Activated naive CD8-positive, alpha-beta T cell treated with anti-CD3 and anti-CD28 coated beads for 36 hours (primary cell): ENCODE data around the gene PTAR1. TPM values are rescaled to one million over a fixed set of nuclear protein-coding genes. Genes with fewer than 3 reads are reported as not detected.
A peak's percentile ranks its signal among the peaks of the same experiment; 100 is the strongest.
"Not testable (repeated sequence)": the region's sequence is repeated elsewhere in the genome, so short reads cannot be mapped to it uniquely, and the experiment has no call there.

Experiments
- DNase-seq: peaks from one replicate; pipeline ENCODE4 v3.0.0; 2021
- H3K27ac Mint-ChIP-seq: one replicate; pipeline ENCODE4 v1.8.0; 2022; ENCODE audit warnings: mild to moderate bottlenecking, moderate library complexity, mixed read lengths
- H3K27me3 Mint-ChIP-seq: one replicate; pipeline ENCODE4 v1.8.0; 2022; ENCODE audit warnings: mild to moderate bottlenecking, mixed read lengths
- H3K36me3 Mint-ChIP-seq: one replicate; pipeline ENCODE4 v1.8.0; 2021; ENCODE audit warnings: mild to moderate bottlenecking, mixed read lengths
- H3K4me1 Mint-ChIP-seq: one replicate; pipeline ENCODE4 v1.8.0; 2021; ENCODE audit warnings: mixed read lengths
- H3K4me3 Mint-ChIP-seq: one replicate; pipeline ENCODE4 v1.8.0; 2022; ENCODE audit warnings: mild to moderate bottlenecking, moderate library complexity, mixed read lengths
- H3K9me3 Mint-ChIP-seq: one replicate; pipeline ENCODE4 v1.8.0; 2022; ENCODE audit warnings: mixed read lengths
- total RNA-seq, 2 experiments: library from RNA; stranded (reverse); gene quantifications; one replicate each; pipeline ENCODE4 v1.2.3, GENCODE V29; 2021

Gene PTAR1
- total RNA-seq, 2 experiments from 2014 or later: 27.1 to 27.7 TPM

GRCh38 chr9:69763862-69764261 lies 4.1 kb upstream of the PTAR1 start:
- H3K27me3 Mint-ChIP-seq, DNase-seq, H3K27ac Mint-ChIP-seq, H3K9me3 Mint-ChIP-seq, H3K36me3 Mint-ChIP-seq, H3K4me3 Mint-ChIP-seq: not testable (repeated sequence)
- H3K4me1 Mint-ChIP-seq: peaks cover 10% of the 10 kb centered on the region

GRCh38 chr9:69762527-69762926 lies 2.7 kb upstream of the PTAR1 start:
- Mint-ChIP-seq H3K9me3 (no peaks in the 10 kb centered on the region), H3K27me3 (no peaks in the 10 kb centered on the region), H3K4me1 (peaks cover 16% of the 10 kb centered on the region), H3K36me3 (peaks cover 5% of the 10 kb centered on the region), H3K27ac (no peak overlapping the region), H3K4me3 (no peak overlapping the region)
- no peak for DNase-seq

DNA sequence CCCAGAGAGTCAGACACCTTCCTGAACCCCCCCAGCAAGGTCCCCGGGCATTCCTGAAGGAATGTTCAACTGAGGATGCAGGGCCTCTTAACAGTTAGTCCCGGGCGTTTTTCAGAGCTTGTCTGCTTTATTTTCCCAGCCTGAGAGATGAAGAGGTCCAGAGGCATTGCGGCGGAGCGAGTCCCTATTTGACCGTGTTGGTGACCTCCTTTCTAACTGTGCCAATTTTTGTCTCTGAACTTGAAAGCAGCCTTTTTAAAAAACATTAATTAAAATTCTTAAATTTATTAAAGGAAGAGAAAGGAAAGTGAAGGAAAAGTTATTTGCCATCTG lies 433 bp upstream of the PTAR1 start:
- H3K27me3 Mint-ChIP-seq: no peaks in the 10 kb centered on the region
- no peaks in the 10 kb centered on the region for H3K9me3 Mint-ChIP-seq
- H3K4me3 Mint-ChIP-seq: peak overlapping the region; percentile 83
- H3K36me3 Mint-ChIP-seq: peaks cover 16% of the 10 kb centered on the region
- H3K4me1 Mint-ChIP-seq: peaks cover 22% of the 10 kb centered on the region
- DNase-seq: no peak
- H3K27ac Mint-ChIP-seq: peak overlapping the region; percentile 92

GRCh38 chr9:69759021-69759420 lies 790 bp downstream of the PTAR1 start:
- peak overlapping the region; percentile 85 for H3K4me3 Mint-ChIP-seq
- no peak for DNase-seq
- H3K27me3 Mint-ChIP-seq: no peaks in the 10 kb centered on the region
- H3K27ac Mint-ChIP-seq: peak overlapping the region; percentile 84
- peaks cover 29% of the 10 kb centered on the region for H3K4me1 Mint-ChIP-seq
- no peaks in the 10 kb centered on the region for H3K9me3 Mint-ChIP-seq
- H3K36me3 Mint-ChIP-seq: peaks cover 21% of the 10 kb centered on the region

DNA sequence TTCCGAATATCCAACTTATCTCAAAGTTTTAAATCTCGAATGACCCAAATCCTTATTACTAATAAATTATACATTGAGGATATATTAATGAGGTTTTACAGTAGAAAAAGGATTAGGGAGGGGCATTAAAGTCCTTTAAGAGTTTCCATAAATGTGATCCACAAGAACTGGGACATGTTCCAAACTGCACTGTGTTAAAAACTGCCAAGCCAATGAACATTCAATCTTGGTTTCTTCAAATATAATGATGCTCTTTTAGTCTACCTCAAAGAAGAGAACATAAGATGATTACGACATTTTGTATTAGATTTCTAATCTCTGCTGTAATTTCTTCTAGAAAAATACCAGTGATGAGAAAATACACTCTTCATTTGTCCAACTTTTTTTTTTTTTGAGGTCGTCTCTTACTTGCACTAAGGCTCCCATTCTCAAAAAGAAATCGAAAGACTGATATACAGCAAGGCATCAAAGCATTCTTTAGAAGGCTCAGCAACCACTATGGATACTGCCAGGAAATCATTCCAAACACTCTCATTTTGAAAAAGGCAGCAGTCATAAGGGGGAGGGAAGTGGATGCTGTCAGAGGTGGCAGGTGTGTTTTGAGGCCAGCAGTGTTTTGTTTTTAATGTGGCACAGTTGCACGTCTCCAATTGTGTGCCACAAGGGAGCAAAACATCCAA lies 1.7 kb downstream of the PTAR1 start:
- Mint-ChIP-seq H3K36me3 (peaks cover 24% of the 10 kb centered on the region), H3K27me3 (no peaks in the 10 kb centered on the region), H3K4me1 (peaks cover 37% of the 10 kb centered on the region), H3K4me3 (peak overlapping the region; percentile 77), H3K27ac (no peak overlapping the region), H3K9me3 (no peaks in the 10 kb centered on the region)
- DNase-seq: no peak

GRCh38 chr9:69755205-69755604 lies 4.6 kb downstream of the PTAR1 start:
- Mint-ChIP-seq H3K9me3 (no peaks in the 10 kb centered on the region), H3K4me1 (peaks cover 39% of the 10 kb centered on the region), H3K36me3 (peaks cover 26% of the 10 kb centered on the region), H3K27ac (no peak overlapping the region), H3K4me3 (no peak overlapping the region), H3K27me3 (no peaks in the 10 kb centered on the region)
- no peak for DNase-seq

DNA sequence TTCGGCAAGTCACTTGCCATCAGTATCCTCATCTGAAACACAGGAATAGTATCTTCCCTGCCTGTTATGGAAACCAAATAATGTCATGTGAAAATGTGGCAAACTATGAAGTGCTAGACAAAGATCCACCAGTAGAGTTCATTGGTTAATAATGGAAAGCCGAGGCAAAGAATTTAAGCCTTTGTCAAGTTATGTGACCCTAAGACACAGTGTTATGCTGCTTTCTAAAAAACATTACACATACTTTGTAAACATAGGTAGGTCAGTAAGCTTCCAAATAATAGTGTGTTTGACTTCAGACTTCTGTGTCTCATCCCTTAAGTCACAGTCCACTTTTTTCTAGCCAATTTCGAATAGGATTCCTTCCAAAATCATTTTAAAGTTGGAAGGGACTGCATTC lies 6.0 kb downstream of the PTAR1 start:
- Mint-ChIP-seq H3K4me1 (peaks cover 38% of the 10 kb centered on the region), H3K27me3 (no peaks in the 10 kb centered on the region), H3K27ac (no peak overlapping the region), H3K36me3 (peaks cover 28% of the 10 kb centered on the region), H3K4me3 (no peak overlapping the region), H3K9me3 (no peaks in the 10 kb centered on the region)
- no peak for DNase-seq

- H3K4me1 Mint-ChIP-seq: peaks cover 28% of the 10 kb centered on the region
- no peak overlapping the region for H3K27ac Mint-ChIP-seq
- no peaks in the 10 kb centered on the region for H3K27me3 Mint-ChIP-seq
- H3K9me3 Mint-ChIP-seq: no peaks in the 10 kb centered on the region
- no peak for DNase-seq
- H3K36me3 Mint-ChIP-seq: peaks cover 26% of the 10 kb centered on the region
- H3K4me3 Mint-ChIP-seq: no peak overlapping the region
These were observed 9.7 kb downstream of the PTAR1 start for GRCh38 chr9:69750085-69750484.

DNA sequence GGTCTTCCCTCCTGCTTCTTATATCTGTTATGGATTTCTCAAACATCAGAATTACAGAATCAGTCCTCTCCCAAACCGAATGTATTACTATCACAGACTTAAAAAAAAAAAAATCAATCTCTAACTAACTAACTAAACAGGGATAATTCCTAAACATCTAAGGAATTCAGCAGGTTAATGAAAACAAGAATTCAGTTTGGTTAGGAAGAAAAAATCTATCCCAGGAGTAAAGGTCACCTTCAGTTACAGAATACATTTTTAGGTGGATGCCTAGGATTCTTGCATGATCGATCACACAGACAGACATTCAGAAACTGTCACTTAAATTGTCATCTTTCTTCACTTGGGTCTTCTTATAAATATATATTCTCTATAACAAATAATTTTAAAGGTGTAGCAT lies 11.5 kb downstream of the PTAR1 start:
- Mint-ChIP-seq H3K9me3 (no peaks in the 10 kb centered on the region), H3K4me1 (peaks cover 21% of the 10 kb centered on the region), H3K36me3 (peaks cover 29% of the 10 kb centered on the region), H3K4me3 (no peak overlapping the region), H3K27me3 (no peaks in the 10 kb centered on the region), H3K27ac (no peak overlapping the region)
- no peak for DNase-seq

DNA sequence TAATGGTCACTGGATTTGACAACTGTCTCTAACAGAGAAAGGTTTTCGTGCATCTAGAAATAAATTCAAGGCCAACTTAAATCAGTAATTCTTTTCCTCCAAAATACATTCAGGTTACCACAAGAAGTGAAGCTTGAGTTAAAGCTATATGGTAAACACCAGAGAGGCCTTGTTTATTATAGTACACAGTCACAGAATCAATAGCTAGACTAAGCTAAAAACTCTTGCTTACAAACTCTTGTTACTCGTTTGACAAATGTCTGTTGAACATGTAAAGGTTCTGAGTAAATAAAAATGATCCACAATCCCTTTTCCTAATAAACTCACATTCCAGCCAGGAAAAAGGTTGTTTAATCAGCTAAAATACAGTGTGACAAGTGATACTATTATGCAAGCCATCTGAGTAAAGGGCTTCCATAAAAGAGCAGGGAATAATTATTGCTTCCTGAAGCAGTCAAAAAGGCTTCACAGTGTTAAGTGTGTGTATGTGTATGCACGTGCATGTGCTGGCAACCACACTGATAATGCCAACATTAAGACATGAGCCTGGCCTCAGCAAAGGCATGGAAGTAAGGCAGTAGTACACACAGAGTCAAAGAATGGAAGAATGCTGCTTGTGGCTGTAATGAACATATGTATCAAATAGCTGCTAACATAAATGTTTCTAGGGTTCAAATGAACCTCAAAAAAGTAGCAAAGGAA lies 12.8 kb downstream of the PTAR1 start:
- peaks cover 29% of the 10 kb centered on the region for H3K36me3 Mint-ChIP-seq

GRCh38 chr9:69745716-69746437 lies 13.9 kb downstream of the PTAR1 start:
- no peak for DNase-seq
- H3K9me3 Mint-ChIP-seq: no peaks in the 10 kb centered on the region
- H3K4me1 Mint-ChIP-seq: peaks cover 21% of the 10 kb centered on the region
- H3K4me3 Mint-ChIP-seq: no peak overlapping the region
- H3K27me3 Mint-ChIP-seq: no peaks in the 10 kb centered on the region
- H3K36me3 Mint-ChIP-seq: peaks cover 30% of the 10 kb centered on the region
- no peak overlapping the region for H3K27ac Mint-ChIP-seq

More for the DNA sequence above, 12.8 kb downstream of the PTAR1 start:
- Mint-ChIP-seq H3K4me3 (no peak overlapping the region), H3K27ac (no peak overlapping the region), H3K27me3 (no peaks in the 10 kb centered on the region), H3K4me1 (peaks cover 19% of the 10 kb centered on the region), H3K9me3 (no peaks in the 10 kb centered on the region)
- DNase-seq: no peak

- H3K27ac Mint-ChIP-seq: no peak overlapping the region
- peaks cover 21% of the 10 kb centered on the region for H3K4me1 Mint-ChIP-seq
- no peaks in the 10 kb centered on the region for H3K27me3 Mint-ChIP-seq
- H3K9me3 Mint-ChIP-seq: no peaks in the 10 kb centered on the region
- no peak for DNase-seq
- H3K36me3 Mint-ChIP-seq: peaks cover 31% of the 10 kb centered on the region
- H3K4me3 Mint-ChIP-seq: no peak overlapping the region
These were observed 15.0 kb downstream of the PTAR1 start for GRCh38 chr9:69744688-69745380.

GRCh38 chr9:69743930-69744329 lies 15.9 kb downstream of the PTAR1 start:
- H3K27ac Mint-ChIP-seq: no peak overlapping the region
- peaks cover 33% of the 10 kb centered on the region for H3K36me3 Mint-ChIP-seq
- no peak for DNase-seq
- H3K4me1 Mint-ChIP-seq: peaks cover 21% of the 10 kb centered on the region
- no peak overlapping the region for H3K4me3 Mint-ChIP-seq
- no peaks in the 10 kb centered on the region for H3K9me3 Mint-ChIP-seq
- no peaks in the 10 kb centered on the region for H3K27me3 Mint-ChIP-seq

GRCh38 chr9:69740872-69741505 lies 18.8 kb downstream of the PTAR1 start:
- H3K4me1 Mint-ChIP-seq: peaks cover 16% of the 10 kb centered on the region
- H3K4me3 Mint-ChIP-seq: no peak overlapping the region

DNA sequence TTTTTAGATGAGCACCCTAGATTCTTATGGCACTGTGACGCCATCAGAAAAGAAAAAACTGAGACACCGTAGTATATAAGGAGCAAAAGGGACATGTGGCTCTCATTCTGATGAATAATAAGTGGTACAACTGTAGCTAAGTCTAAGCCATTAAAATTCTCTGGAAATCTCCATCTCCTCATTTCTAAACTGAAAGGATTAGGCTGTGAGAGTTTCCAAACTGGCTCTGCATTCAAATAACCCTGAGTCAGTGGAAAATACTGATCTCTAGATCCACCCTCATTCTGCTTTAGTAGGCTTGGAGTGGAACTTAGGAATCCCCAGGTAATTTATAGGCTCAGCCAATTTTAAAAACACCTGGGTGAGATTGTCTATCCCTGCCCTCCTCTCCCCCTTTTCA lies 28.5 kb downstream of the PTAR1 start:
- peaks cover 31% of the 10 kb centered on the region for H3K36me3 Mint-ChIP-seq
- no peak overlapping the region for H3K4me3 Mint-ChIP-seq
- no peak for DNase-seq
- no peaks in the 10 kb centered on the region for H3K27me3 Mint-ChIP-seq
- H3K9me3 Mint-ChIP-seq: no peaks in the 10 kb centered on the region
- H3K4me1 Mint-ChIP-seq: peaks cover 5% of the 10 kb centered on the region
- no peak overlapping the region for H3K27ac Mint-ChIP-seq

More at GRCh38 chr9:69740872-69741505, 18.8 kb downstream of the PTAR1 start:
- Mint-ChIP-seq H3K9me3 (no peaks in the 10 kb centered on the region), H3K27ac (no peak overlapping the region), H3K36me3 (peaks cover 34% of the 10 kb centered on the region), H3K27me3 (no peaks in the 10 kb centered on the region)
- no peak for DNase-seq
